ENCODE results near the gene KANK3. TPM values are rescaled to one million over a fixed set of nuclear protein-coding genes. Genes with fewer than 3 reads are reported as not detected.

Gene KANK3
- total and polyA plus RNA-seq, 2 of the 8 experiments (the other 6 are each of a cell fraction or from before 2014, with no cell fraction given) = 2.5 to 4.2 TPM

DNA sequence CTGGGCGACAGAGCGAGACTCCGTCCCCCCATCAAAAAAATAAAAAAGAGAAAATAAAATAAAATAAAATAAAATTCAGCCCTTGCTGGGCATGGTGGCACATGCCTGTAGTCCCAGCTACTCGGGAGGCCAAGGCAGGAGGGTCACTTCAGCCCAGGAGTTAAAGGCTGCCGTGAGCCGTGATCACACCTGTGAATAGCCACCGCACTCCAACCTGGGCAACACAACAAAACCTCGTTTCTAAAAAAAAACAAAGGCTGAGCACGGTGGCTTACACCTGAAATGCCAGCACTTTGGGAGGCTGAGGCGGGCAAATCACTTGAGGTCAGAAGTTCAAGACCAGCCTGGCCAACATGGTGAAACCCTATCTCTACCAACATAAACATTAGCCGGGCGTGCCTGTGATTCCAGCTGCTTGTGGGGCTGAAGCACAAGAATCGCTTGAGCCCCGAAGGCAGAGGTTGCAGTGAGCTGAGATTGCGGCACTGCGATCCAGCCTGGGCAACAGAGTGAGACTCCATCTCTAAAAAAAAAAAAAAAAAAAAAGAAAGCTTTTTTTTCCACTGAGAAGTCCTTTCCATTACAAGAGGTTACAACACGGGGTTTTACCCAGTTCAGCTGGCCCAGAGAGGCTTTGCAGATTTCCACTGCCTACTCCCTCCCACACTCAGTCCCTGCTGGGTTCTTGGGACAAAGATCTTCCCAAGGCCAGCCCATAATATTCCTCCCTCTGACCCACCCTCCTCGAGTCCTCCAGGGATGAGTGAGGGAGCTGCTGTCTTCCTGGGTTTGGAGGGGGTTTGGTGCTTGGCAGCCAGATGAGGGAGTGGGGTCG is 27.3 kb upstream of the KANK3 start (continued):
- TF ChIP-seq, protein P1, sequence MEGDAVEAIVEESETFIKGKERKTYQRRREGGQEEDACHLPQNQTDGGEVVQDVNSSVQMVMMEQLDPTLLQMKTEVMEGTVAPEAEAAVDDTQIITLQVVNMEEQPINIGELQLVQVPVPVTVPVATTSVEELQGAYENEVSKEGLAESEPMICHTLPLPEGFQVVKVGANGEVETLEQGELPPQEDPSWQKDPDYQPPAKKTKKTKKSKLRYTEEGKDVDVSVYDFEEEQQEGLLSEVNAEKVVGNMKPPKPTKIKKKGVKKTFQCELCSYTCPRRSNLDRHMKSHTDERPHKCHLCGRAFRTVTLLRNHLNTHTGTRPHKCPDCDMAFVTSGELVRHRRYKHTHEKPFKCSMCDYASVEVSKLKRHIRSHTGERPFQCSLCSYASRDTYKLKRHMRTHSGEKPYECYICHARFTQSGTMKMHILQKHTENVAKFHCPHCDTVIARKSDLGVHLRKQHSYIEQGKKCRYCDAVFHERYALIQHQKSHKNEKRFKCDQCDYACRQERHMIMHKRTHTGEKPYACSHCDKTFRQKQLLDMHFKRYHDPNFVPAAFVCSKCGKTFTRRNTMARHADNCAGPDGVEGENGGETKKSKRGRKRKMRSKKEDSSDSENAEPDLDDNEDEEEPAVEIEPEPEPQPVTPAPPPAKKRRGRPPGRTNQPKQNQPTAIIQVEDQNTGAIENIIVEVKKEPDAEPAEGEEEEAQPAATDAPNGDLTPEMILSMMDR (IDR thresholded peaks at IDR 0.05; ENCODE audit: control extremely low read depth in 1 of 3, insufficient read depth in 1 of 3, low read depth in 1 of 3, low read length in 3 of 3) = no peak
- no peak for TF ChIP-seq PHF8 (conservative IDR thresholded peaks at IDR 0.05; ENCODE audit: low read depth, low read length)
- TF ChIP-seq SIRT6 (IDR thresholded peaks at IDR 0.05; ENCODE audit: low read length) = no peak
- TF ChIP-seq RBBP5 (IDR thresholded peaks at IDR 0.05; ENCODE audit: borderline replicate concordance, low read depth, low read length) = no peak
- no peak for TF ChIP-seq POU5F1 (IDR thresholded peaks at IDR 0.05; ENCODE audit: low read depth, low read length)
- no peak for TF ChIP-seq RNF2 (IDR thresholded peaks at IDR 0.05; ENCODE audit: borderline replicate concordance, low read depth, low read length, missing control alignments, poor library complexity, severe bottlenecking)
- TF ChIP-seq, protein P2, sequence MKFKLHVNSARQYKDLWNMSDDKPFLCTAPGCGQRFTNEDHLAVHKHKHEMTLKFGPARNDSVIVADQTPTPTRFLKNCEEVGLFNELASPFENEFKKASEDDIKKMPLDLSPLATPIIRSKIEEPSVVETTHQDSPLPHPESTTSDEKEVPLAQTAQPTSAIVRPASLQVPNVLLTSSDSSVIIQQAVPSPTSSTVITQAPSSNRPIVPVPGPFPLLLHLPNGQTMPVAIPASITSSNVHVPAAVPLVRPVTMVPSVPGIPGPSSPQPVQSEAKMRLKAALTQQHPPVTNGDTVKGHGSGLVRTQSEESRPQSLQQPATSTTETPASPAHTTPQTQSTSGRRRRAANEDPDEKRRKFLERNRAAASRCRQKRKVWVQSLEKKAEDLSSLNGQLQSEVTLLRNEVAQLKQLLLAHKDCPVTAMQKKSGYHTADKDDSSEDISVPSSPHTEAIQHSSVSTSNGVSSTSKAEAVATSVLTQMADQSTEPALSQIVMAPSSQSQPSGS (IDR thresholded peaks at IDR 0.05; ENCODE audit: low read length) = no peak
- TF ChIP-seq EGR1 (IDR thresholded peaks at IDR 0.05; ENCODE audit: borderline replicate concordance, low read depth, low read length) = no peak
- TF ChIP-seq RXRA (IDR thresholded peaks at IDR 0.05; ENCODE audit: insufficient read depth, low read depth, low read length) = no peak
